Activated CD4-positive, alpha-beta T cell treated with anti-CD3 and anti-CD28 coated beads for 4 hours (primary cell): ENCODE measurements around the gene NNT.
"Not testable (repeated sequence)": the region's sequence is repeated elsewhere in the genome, so short reads cannot be mapped to it uniquely, and the experiment has no call there.

Experiments
- DNase-seq, 2 donors: peaks; one replicate each; pipeline ENCODE4 v3.0.0-alpha.2; 2020

The NNT gene

GRCh38 chr5:43602461-43603343 is at the start of gene NNT:
NNT (plus strand) TSS chr5:43603180; CDS start chr5:43609196, 6,016 bp downstream.
- peak; percentile 70 for DNase-seq

- DNase-seq = no peak
Observed at GRCh38 chr5:43553381-43553780, 49.6 kb upstream of the NNT start.

- DNase-seq = no peak
Observed at GRCh38 chr5:43554497-43554896, 48.5 kb upstream of the NNT start.

- peak; percentile 54 to 61 for DNase-seq
Observed at GRCh38 chr5:43555895-43556606, 46.9 kb upstream of the NNT start.

- not testable (repeated sequence) for DNase-seq
Observed at GRCh38 chr5:43556607-43556856, 46.4 kb upstream of the NNT start.

GRCh38 chr5:43556857-43557542 is 46.0 kb upstream of the NNT start, which contains the start of gene PAIP1:
PAIP1 (minus strand) TSS chr5:43557077; CDS start chr5:43556846, 231 bp downstream.
- DNase-seq = peak; percentile 73 to 81

- no peak for DNase-seq
Observed at GRCh38 chr5:43560128-43560527, 42.9 kb upstream of the NNT start.

- DNase-seq = no peak
Observed at GRCh38 chr5:43561356-43561755, 41.6 kb upstream of the NNT start.

- no peak for DNase-seq
Observed at GRCh38 chr5:43563321-43563720, 39.7 kb upstream of the NNT start.

GRCh38 chr5:43564289-43564850 is 38.6 kb upstream of the NNT start:
- no peak for DNase-seq

GRCh38 chr5:43565043-43565442 is 37.9 kb upstream of the NNT start:
- no peak for DNase-seq

GRCh38 chr5:43567967-43568366 is 35.0 kb upstream of the NNT start:
- DNase-seq = no peak

- no peak for DNase-seq
Observed at GRCh38 chr5:43569236-43569746, 33.7 kb upstream of the NNT start.

- DNase-seq = no peak
Observed at GRCh38 chr5:43570450-43571158, 32.4 kb upstream of the NNT start.

GRCh38 chr5:43571237-43571636 is 31.7 kb upstream of the NNT start:
- DNase-seq = no peak

GRCh38 chr5:43572357-43572756 is 30.6 kb upstream of the NNT start:
- no peak for DNase-seq

GRCh38 chr5:43573058-43573457 is 29.9 kb upstream of the NNT start:
- no peak for DNase-seq

- not testable (repeated sequence) for DNase-seq
Observed at GRCh38 chr5:43580402-43581210, 22.4 kb upstream of the NNT start.

- no peak for DNase-seq
Observed at GRCh38 chr5:43581398-43581797, 21.6 kb upstream of the NNT start.

- DNase-seq = no peak
Observed at GRCh38 chr5:43582082-43583005, 20.6 kb upstream of the NNT start.
